CD4-positive, alpha-beta T cell treated with Interleukin-10 for 1 hour (primary cell): ENCODE measurements around the gene FKBP6.
A peak's percentile ranks its signal among the peaks of the same experiment; 100 is the strongest.
"Not testable (repeated sequence)": the region's sequence is repeated elsewhere in the genome, so short reads cannot be mapped to it uniquely, and the experiment has no call there.

Experiments
- DNase-seq: peaks from one replicate; pipeline ENCODE4 v3.0.0-alpha.2; 2020

Gene FKBP6

GRCh38 chr7:73327922-73328321 is at the start of gene FKBP6, which contains the start of gene TRIM50:
Gene FKBP6, plus strand, starts transcription at chr7:73328161. Its CDS starts 268 bp downstream, at chr7:73328429.
Gene TRIM50, minus strand, starts transcription at chr7:73328082. Its CDS starts 3,295 bp downstream, at chr7:73324787.
- not testable (repeated sequence) for DNase-seq

- not testable (repeated sequence) for DNase-seq
Measured at GRCh38 chr7:73297235-73297634, 30.7 kb upstream of the FKBP6 start.

- not testable (repeated sequence) for DNase-seq
Measured at GRCh38 chr7:73297706-73298105, 30.3 kb upstream of the FKBP6 start.

GRCh38 chr7:73299812-73300211 is 28.1 kb upstream of the FKBP6 start:
- DNase-seq = not testable (repeated sequence)

- DNase-seq = not testable (repeated sequence)
Measured at GRCh38 chr7:73301108-73301507, 26.9 kb upstream of the FKBP6 start.

GRCh38 chr7:73302846-73303245 is 25.1 kb upstream of the FKBP6 start:
- DNase-seq = not testable (repeated sequence)

GRCh38 chr7:73303546-73303945 is 24.4 kb upstream of the FKBP6 start:
- DNase-seq = no peak

- no peak for DNase-seq
Measured at GRCh38 chr7:73304071-73304470, 23.9 kb upstream of the FKBP6 start.

- not testable (repeated sequence) for DNase-seq
Measured at GRCh38 chr7:73304612-73305387, 23.2 kb upstream of the FKBP6 start.

- DNase-seq = no peak
Measured at GRCh38 chr7:73307436-73307835, 20.5 kb upstream of the FKBP6 start.

- no peak for DNase-seq
Measured at GRCh38 chr7:73308074-73308664, 19.8 kb upstream of the FKBP6 start.

GRCh38 chr7:73308665-73309214 is 19.2 kb upstream of the FKBP6 start, which contains the start of gene NSUN5:
Gene NSUN5, minus strand, starts transcription at chr7:73308826. Its CDS starts 36 bp downstream, at chr7:73308790.
- DNase-seq = peak; percentile 90

- not testable (repeated sequence) for DNase-seq
Measured at GRCh38 chr7:73311421-73311820, 16.5 kb upstream of the FKBP6 start.

GRCh38 chr7:73312831-73313520 is 15.0 kb upstream of the FKBP6 start:
- no peak for DNase-seq

GRCh38 chr7:73313521-73313906 is 14.4 kb upstream of the FKBP6 start:
- no peak for DNase-seq

GRCh38 chr7:73314271-73314670 is 13.7 kb upstream of the FKBP6 start:
- no peak for DNase-seq

- DNase-seq = no peak
Measured at GRCh38 chr7:73316521-73316920, 11.4 kb upstream of the FKBP6 start.

- DNase-seq = not testable (repeated sequence)
Measured at GRCh38 chr7:73318656-73319204, 9.2 kb upstream of the FKBP6 start.

- not testable (repeated sequence) for DNase-seq
Measured at GRCh38 chr7:73319541-73319940, 8.4 kb upstream of the FKBP6 start.

GRCh38 chr7:73320009-73320408 is 8.0 kb upstream of the FKBP6 start:
- not testable (repeated sequence) for DNase-seq

GRCh38 chr7:73323434-73324080 is 4.4 kb upstream of the FKBP6 start:
- DNase-seq = not testable (repeated sequence)
